ENCODE data around the gene ERFE. TPM values are rescaled to one million over a fixed set of nuclear protein-coding genes. Genes with fewer than 3 reads are reported as not detected.

ERFE gene
- total and polyA plus RNA-seq, 2 of the 13 experiments (the other 11 are each of a cell fraction or from before 2014, with no cell fraction given): 0.09 TPM; not detected in 1

- TF ChIP-seq AHDC1 (CRISPR knock-in tag; IDR thresholded peaks at IDR 0.05; ENCODE audit: borderline replicate concordance) (no peak), ELF1 (CRISPR knock-in tag; IDR thresholded peaks at IDR 0.05) (no peak), ZNF615 (CRISPR knock-in tag; IDR thresholded peaks at IDR 0.05; ENCODE audit: borderline replicate concordance) (no peak), IRX3 (CRISPR knock-in tag; IDR thresholded peaks at IDR 0.05; ENCODE audit: borderline replicate concordance, low read depth) (no peak), ZFAT (CRISPR knock-in tag; conservative IDR thresholded peaks at IDR 0.05) (no peak), ZNF768 (CRISPR knock-in tag; IDR thresholded peaks at IDR 0.05) (no peak), ZNF274 (CRISPR knock-in tag; IDR thresholded peaks at IDR 0.05) (0 out of 2 replicates have a peak, but pooled peaks have one; percentile 25), HNRNPUL1 (IDR thresholded peaks at IDR 0.05; ENCODE audit: low read depth, low read length) (no peak), TBP (CRISPR knock-in tag; IDR thresholded peaks at IDR 0.05) (no peak), HHEX (CRISPR knock-in tag; IDR thresholded peaks at IDR 0.05) (no peak), CBFB (CRISPR knock-in tag; IDR thresholded peaks at IDR 0.05) (no peak), PBX2 (CRISPR knock-in tag; IDR thresholded peaks at IDR 0.05) (no peak)
- TF ChIP-seq, protein P1, sequence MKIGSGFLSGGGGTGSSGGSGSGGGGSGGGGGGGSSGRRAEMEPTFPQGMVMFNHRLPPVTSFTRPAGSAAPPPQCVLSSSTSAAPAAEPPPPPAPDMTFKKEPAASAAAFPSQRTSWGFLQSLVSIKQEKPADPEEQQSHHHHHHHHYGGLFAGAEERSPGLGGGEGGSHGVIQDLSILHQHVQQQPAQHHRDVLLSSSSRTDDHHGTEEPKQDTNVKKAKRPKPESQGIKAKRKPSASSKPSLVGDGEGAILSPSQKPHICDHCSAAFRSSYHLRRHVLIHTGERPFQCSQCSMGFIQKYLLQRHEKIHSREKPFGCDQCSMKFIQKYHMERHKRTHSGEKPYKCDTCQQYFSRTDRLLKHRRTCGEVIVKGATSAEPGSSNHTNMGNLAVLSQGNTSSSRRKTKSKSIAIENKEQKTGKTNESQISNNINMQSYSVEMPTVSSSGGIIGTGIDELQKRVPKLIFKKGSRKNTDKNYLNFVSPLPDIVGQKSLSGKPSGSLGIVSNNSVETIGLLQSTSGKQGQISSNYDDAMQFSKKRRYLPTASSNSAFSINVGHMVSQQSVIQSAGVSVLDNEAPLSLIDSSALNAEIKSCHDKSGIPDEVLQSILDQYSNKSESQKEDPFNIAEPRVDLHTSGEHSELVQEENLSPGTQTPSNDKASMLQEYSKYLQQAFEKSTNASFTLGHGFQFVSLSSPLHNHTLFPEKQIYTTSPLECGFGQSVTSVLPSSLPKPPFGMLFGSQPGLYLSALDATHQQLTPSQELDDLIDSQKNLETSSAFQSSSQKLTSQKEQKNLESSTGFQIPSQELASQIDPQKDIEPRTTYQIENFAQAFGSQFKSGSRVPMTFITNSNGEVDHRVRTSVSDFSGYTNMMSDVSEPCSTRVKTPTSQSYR (CRISPR knock-in tag; IDR thresholded peaks at IDR 0.05; ENCODE audit: borderline replicate concordance): no peak
- TF ChIP-seq, protein P2, sequence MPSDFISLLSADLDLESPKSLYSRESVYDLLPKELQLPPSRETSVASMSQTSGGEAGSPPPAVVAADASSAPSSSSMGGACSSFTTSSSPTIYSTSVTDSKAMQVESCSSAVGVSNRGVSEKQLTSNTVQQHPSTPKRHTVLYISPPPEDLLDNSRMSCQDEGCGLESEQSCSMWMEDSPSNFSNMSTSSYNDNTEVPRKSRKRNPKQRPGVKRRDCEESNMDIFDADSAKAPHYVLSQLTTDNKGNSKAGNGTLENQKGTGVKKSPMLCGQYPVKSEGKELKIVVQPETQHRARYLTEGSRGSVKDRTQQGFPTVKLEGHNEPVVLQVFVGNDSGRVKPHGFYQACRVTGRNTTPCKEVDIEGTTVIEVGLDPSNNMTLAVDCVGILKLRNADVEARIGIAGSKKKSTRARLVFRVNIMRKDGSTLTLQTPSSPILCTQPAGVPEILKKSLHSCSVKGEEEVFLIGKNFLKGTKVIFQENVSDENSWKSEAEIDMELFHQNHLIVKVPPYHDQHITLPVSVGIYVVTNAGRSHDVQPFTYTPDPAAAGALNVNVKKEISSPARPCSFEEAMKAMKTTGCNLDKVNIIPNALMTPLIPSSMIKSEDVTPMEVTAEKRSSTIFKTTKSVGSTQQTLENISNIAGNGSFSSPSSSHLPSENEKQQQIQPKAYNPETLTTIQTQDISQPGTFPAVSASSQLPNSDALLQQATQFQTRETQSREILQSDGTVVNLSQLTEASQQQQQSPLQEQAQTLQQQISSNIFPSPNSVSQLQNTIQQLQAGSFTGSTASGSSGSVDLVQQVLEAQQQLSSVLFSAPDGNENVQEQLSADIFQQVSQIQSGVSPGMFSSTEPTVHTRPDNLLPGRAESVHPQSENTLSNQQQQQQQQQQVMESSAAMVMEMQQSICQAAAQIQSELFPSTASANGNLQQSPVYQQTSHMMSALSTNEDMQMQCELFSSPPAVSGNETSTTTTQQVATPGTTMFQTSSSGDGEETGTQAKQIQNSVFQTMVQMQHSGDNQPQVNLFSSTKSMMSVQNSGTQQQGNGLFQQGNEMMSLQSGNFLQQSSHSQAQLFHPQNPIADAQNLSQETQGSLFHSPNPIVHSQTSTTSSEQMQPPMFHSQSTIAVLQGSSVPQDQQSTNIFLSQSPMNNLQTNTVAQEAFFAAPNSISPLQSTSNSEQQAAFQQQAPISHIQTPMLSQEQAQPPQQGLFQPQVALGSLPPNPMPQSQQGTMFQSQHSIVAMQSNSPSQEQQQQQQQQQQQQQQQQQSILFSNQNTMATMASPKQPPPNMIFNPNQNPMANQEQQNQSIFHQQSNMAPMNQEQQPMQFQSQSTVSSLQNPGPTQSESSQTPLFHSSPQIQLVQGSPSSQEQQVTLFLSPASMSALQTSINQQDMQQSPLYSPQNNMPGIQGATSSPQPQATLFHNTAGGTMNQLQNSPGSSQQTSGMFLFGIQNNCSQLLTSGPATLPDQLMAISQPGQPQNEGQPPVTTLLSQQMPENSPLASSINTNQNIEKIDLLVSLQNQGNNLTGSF (CRISPR knock-in tag; IDR thresholded peaks at IDR 0.05): no peak
Measured at GRCh38 chr2:238114851-238115660, 43.7 kb upstream of the ERFE start (continued).

All from HepG2 (cell line).